ENCODE results near the gene BNIP3.

GRCh38 chr10:131946880-131947279 is 34.8 kb downstream of the BNIP3 start:
- TF ChIP-seq CTCF (IDR thresholded peaks at IDR 0.05) = no peak
- TF ChIP-seq POLR2AphosphoS5 (IDR thresholded peaks at IDR 0.05) = no peak
- no peak for TF ChIP-seq POLR2A (IDR thresholded peaks at IDR 0.05)

Data from suprapubic skin (tissue), 4 donors.